ENCODE data around the gene DPEP1. TPM values are rescaled to one million over a fixed set of nuclear protein-coding genes. Genes with fewer than 3 reads are reported as not detected.

DPEP1 gene
- total RNA-seq, 4 donors from 2014 or later: 1.3 to 4.0 (median 1.4) TPM; not detected in 1

DNA sequence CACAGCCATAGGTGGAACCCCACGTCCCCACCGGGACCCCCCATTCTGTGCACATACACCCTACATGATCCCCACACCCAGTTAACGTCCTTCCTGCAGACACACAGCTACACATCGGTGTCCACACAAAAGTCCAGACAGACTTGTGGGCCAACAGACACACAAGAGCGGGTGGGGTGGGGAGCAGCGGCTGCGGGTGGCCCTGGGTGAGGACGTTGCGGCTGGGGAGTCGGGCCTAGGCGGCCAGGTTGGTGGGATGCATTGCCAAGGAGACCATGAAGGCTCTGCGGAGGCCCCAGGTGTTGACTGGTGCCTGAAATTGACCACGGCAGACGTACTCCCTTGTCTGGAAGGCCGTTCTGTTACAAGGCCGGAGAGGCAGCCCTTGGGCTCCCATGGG, 8.7 kb upstream of the DPEP1 start:
- DNase-seq: no peak
- Histone ChIP-seq H3K27ac (no peak overlapping the region), H3K27me3 (peaks cover 68% of the 10 kb centered on the region), H3K4me1 (peaks cover 0 to 13% (median 7%) of the 10 kb centered on the region in 4 donors), H3K4me3 (no peak overlapping the region), H3K9me3 (no peaks in the 10 kb centered on the region), H3K36me3 (no peaks in the 10 kb centered on the region)
- WGBS, 2 donors (ENCODE audit: low coverage in 1 of 2): 90% methylated on average over 16 of the region's 16 CpGs; no CpG with 5 or more reads in 1 of the 2 donors
- intact Hi-C loops (cut with DNase I; ENCODE audit: low total_unique reads) (no loop called here), in situ Hi-C loops (cut with MboI; ENCODE audit: low pct_ligation_motif_present in 1 of 4, low pct_unique_long_range_greater_than_20kb in 1 of 4, low sequenced_read_pairs in 3 of 4) (no loop called here)
- TF ChIP-seq EP300 (IDR thresholded peaks at IDR 0.05; ENCODE audit: low read depth) (no peak), POLR2A (IDR thresholded peaks at IDR 0.05) (no peak), POLR2AphosphoS5 (IDR thresholded peaks at IDR 0.05) (no peak)
- TF ChIP-seq, protein P1, sequence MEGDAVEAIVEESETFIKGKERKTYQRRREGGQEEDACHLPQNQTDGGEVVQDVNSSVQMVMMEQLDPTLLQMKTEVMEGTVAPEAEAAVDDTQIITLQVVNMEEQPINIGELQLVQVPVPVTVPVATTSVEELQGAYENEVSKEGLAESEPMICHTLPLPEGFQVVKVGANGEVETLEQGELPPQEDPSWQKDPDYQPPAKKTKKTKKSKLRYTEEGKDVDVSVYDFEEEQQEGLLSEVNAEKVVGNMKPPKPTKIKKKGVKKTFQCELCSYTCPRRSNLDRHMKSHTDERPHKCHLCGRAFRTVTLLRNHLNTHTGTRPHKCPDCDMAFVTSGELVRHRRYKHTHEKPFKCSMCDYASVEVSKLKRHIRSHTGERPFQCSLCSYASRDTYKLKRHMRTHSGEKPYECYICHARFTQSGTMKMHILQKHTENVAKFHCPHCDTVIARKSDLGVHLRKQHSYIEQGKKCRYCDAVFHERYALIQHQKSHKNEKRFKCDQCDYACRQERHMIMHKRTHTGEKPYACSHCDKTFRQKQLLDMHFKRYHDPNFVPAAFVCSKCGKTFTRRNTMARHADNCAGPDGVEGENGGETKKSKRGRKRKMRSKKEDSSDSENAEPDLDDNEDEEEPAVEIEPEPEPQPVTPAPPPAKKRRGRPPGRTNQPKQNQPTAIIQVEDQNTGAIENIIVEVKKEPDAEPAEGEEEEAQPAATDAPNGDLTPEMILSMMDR (IDR thresholded peaks at IDR 0.05): no peak

DNA sequence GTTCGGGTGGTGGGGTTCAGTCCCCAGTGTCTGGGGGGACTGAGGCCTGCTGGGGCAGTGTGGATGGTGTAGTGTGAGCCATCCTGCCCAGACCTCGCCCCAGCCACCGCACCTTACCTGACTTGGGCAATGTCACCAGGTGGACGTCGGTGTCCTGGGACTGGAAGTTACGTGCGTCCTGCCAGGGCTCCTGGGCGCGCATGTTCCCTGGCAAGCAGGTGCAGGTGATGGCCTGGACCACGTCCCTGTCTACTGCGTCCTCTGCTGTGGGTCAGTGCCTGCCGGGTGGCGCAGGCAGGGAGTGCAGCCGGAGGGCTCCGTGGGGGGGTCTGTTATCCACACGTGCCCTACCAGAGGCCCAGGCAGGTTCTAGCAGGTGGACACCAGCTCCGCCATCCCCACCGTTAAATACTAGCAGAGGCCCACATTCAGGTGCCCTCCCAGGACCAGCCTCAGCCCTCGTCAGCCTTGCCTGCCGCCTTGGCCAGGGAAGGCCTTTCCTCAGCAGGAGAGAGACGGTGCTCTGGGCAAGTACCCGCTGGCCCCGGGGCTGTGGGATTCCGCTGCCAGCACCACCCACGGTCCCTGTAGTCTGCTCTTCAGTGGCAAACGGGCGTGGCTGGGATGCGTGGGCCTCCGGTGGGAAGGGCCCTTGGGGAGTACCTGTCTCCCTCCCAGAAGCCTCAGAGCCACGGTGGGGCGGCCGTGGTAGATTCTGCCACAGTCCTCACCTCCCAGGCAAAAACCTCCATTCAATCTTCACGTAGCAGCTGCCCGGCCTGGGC, 8.1 kb upstream of the DPEP1 start:
- in situ Hi-C loops (cut with MboI; ENCODE audit: low pct_ligation_motif_present in 1 of 4, low pct_unique_long_range_greater_than_20kb in 1 of 4, low sequenced_read_pairs in 3 of 4): no loop called here
- intact Hi-C loops (cut with DNase I; ENCODE audit: low total_unique reads): no loop called here
- Histone ChIP-seq H3K4me3 (no peak overlapping the region), H3K36me3 (no peaks in the 10 kb centered on the region), H3K27me3 (peaks cover 74% of the 10 kb centered on the region), H3K9me3 (no peaks in the 10 kb centered on the region), H3K27ac (no peak overlapping the region), H3K4me1 (peaks cover 0 to 13% (median 7%) of the 10 kb centered on the region in 4 donors)
- TF ChIP-seq, protein P1 (IDR thresholded peaks at IDR 0.05): no peak
- TF ChIP-seq POLR2A (IDR thresholded peaks at IDR 0.05) (no peak), EP300 (IDR thresholded peaks at IDR 0.05; ENCODE audit: low read depth) (no peak), POLR2AphosphoS5 (IDR thresholded peaks at IDR 0.05) (no peak)
- 86% methylated on average over 28 of the region's 34 CpGs; no CpG with 5 or more reads in 1 of the 2 donors for WGBS, 2 donors (ENCODE audit: low coverage in 1 of 2)
- DNase-seq: no peak

DNA sequence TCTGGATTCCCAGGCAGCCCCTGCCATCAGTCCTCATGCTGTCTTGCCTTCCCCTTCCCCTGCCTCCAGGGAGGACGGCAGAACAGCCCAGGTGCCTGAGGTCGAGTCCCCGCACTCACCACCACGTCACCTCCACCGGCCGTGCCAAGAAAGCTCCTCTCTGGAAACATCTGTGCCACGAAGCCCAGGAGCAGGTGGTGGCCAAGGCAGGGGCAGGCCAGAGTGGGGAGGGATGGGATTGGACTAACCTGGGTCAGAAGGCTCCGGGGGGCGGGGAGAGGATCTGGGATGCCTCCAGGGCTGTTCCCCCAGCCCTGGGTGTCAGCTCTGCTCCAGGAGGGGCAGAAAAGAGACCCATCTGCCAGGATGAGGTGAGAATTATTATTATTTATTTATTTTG, 7.4 kb upstream of the DPEP1 start:
- Histone ChIP-seq H3K4me1 (peaks cover 0 to 13% (median 7%) of the 10 kb centered on the region in 4 donors), H3K4me3 (no peak overlapping the region), H3K27ac (no peak overlapping the region), H3K36me3 (no peaks in the 10 kb centered on the region), H3K27me3 (peaks cover 80% of the 10 kb centered on the region), H3K9me3 (no peaks in the 10 kb centered on the region)
- TF ChIP-seq POLR2AphosphoS5 (IDR thresholded peaks at IDR 0.05) (no peak), EP300 (IDR thresholded peaks at IDR 0.05; ENCODE audit: low read depth) (no peak), POLR2A (IDR thresholded peaks at IDR 0.05) (no peak)
- TF ChIP-seq, protein P1 (IDR thresholded peaks at IDR 0.05): no peak
- 78% methylated on average over 9 of the region's 9 CpGs; no CpG with 5 or more reads in 1 of the 2 donors for whole genome bisulfite sequencing, 2 donors (ENCODE audit: low coverage in 1 of 2)
- no peak for DNase-seq
- intact Hi-C loops (cut with DNase I; ENCODE audit: low total_unique reads): no loop called here
- in situ Hi-C loops (cut with MboI; ENCODE audit: low pct_ligation_motif_present in 1 of 4, low pct_unique_long_range_greater_than_20kb in 1 of 4, low sequenced_read_pairs in 3 of 4): no loop called here

DNA sequence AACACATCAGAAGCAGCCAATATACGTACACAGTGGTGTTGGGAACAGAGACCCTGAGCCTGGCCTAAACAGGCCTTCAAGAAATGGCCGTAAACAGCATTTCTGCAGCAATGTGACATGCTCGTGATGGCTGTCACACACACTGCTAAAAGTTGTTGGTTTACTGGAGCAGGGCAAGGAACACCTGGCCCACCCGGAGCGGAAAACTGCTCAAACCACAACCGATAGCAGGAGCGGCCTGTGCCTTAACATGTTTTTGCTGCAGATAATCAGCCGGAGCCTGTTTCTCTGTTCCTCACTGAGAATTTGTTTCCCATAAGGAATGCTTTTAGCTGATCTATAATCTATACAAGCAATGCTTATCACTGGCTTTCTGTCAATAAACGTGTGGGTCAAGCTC, 6.0 kb upstream of the DPEP1 start:
- Histone ChIP-seq H3K27ac (no peak overlapping the region), H3K4me1 (peaks cover 0 to 13% (median 7%) of the 10 kb centered on the region in 4 donors), H3K9me3 (no peaks in the 10 kb centered on the region), H3K36me3 (no peaks in the 10 kb centered on the region), H3K4me3 (no peak overlapping the region), H3K27me3 (peaks cover 85% of the 10 kb centered on the region)
- in situ Hi-C loops (cut with MboI; ENCODE audit: low pct_ligation_motif_present in 1 of 4, low pct_unique_long_range_greater_than_20kb in 1 of 4, low sequenced_read_pairs in 3 of 4) (no loop called here), intact Hi-C loops (cut with DNase I; ENCODE audit: low total_unique reads) (no loop called here)
- 50 to 83% methylated on average over 1 to 9 of the region's 9 CpGs for WGBS, 2 donors (ENCODE audit: low coverage in 1 of 2)
- no peak for DNase-seq
- TF ChIP-seq, protein P1 (IDR thresholded peaks at IDR 0.05): no peak
- TF ChIP-seq POLR2A (IDR thresholded peaks at IDR 0.05) (no peak), POLR2AphosphoS5 (IDR thresholded peaks at IDR 0.05) (no peak), EP300 (IDR thresholded peaks at IDR 0.05; ENCODE audit: low read depth) (no peak)

Measured in transverse colon (tissue), 4 donors.